Stimulated activated CD4-positive, alpha-beta T cell treated with anti-CD3 and anti-CD28 coated beads, Interleukin-15, amount 100 ng/mL, for 24 hours (primary cell): ENCODE measurements around the gene KCNN3.
A peak's percentile ranks its signal among the peaks of the same experiment; 100 is the strongest.

Source experiments
- DNase-seq: peaks from one replicate; pipeline ENCODE4 v3.0.0-alpha.2; 2020

Gene KCNN3

DNA sequence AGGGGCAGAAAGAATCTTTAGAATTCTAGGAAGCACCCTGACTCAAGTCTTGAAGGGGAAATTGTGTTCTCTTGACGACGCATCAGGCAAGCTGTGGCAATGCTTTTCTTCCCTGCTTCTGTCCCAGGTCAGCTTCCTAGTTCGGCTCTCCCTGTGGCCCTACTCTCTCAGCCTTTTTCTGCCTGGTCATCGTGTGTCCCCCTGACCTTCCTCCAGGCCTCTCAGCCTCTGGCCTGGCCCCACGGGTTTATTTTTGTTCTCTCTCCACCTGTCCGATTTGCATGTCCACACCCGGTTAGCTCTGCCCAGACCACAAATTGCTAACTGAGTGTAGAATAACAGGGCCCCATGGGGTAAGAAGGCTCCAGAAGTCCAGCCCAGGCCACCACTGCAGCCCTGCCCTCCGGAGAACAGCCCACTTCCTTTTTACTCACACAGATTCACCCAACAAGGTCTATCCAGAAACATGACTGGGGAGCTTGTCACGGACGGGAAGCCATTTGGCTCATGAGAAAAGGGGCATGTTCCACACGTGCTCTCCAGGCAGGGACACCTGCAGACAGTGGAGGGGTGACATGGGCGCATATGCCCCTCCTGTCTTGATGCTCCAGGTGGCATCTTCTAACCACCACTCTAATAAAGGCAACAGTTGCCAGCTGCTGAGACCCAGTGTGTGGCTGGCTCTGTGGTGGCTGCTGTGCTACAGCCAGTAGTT lies 9.8 kb downstream of the KCNN3 start:
- DNase-seq: no peak

DNA sequence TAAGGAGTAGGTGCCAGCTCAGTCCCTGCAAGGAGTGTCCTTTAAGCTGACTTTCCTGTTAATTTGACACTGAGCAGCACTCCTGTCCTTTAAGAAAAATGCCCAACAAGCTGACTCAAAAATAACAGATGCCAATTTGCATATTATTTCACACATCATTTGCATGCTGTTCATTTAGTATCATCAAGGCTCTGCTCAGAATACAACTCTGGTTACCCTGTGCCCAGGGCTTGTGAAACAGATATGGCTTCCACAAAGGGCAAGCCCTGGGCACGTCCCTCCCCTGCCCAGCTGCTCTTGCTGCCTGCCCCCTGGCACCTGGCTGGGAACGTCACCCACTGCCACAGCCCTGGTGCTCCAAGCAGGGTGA lies 10.3 kb downstream of the KCNN3 start:
- no peak for DNase-seq

DNA sequence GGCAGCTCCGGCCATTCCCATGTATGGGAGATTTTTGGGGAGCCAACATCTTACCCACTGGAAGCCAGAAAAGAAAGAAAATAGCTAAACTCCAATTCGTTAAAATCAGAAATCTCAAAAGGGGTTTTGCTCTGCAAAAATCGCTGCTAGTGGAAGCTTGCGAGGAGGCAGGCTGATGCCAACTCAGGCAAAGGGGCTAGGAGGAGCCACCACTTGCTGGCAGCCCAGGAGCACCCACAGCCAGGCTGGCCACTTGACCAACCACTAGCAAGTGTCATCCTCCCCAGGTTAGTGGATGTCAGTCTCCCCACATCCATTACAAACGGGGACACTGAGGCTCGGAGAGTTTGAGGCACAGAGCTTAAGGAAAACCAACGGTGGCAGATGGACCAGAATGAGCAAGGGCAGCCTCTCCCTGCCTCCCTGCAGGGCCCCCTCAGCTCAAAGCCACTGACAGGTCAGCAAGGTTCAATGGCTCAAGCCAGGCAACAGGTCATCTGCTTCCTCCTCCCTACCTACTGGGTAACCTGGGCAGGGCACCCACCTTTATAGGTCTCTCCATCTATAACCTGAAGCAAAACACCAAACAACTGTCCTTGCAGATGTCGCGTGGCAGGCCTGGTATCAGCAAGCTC lies 10.8 kb downstream of the KCNN3 start:
- DNase-seq: no peak

DNA sequence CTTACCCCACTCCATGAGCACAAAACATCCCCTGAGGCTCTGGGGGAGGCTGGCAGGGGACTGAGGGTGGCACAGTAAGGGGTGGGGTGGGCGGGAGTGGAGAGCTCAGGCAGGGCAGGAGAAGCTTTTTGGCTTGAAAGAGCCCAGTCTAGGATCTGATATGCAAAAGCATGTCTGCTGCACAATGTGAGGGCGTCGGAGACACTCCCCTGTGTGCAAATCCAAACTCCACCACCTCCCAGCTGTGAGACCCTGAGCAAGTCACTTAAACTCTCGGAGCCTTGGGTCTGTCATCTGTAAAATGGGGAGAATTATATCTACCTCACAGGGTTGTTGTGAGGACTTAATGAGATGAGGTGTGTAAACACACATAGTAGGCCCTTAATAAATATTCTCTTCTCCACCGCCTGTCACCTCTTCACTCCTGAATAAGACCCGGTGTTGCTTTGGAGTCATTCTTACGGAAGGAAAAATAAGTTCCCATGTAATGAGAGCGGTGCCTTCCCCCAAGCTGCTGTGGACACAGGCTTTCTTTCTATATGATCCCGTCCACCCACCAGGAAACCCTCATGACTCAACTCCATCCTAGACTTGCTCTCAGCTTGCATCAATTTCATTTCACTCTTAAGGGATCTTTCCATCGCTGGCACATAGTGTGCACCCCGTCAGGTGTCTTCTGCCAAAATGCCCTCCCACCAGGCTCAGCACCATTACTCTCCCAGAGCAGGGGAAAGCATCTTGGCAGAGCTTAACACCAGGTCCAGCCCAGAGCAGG lies 12.5 kb downstream of the KCNN3 start:
- DNase-seq: peak; percentile 21

DNA sequence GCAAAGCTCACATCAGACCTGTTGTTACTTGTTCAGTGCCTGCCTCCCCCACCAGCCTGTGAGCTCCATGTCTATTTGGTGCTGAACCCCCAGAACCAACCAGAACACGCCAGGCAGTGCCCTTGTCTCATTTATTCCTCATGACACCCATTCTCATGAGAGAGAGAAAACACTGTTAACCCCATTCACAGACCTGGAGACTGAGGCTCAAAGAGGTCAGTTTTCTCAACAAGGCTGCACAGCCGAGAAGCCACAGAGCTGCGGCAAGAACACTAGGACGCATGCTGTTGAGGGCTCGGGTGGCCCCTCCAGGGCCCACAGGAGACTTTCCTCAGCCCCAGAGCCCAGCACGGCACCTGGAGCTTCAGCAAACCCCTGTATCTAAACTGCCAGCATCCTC lies 13.1 kb downstream of the KCNN3 start:
- no peak for DNase-seq

DNA sequence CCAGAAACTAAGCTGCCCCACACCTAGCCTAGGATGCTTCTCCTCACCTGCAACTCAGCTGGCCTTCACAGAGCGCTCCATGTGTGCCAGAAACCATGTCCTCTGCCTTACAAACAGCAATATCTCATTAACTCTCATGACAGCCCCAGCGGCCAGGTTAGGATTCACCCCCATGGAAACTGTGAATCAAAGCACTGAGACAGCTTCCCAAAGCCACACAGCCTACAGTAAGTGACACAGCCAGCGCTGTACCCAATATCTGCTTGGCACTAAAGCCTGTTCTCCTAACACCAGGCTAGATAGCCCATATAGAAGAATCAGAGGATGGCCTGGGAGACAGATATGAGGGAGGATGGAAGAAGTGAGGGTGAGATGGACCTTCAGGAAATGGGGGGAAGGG lies 13.5 kb downstream of the KCNN3 start:
- peak; percentile 32 for DNase-seq

DNA sequence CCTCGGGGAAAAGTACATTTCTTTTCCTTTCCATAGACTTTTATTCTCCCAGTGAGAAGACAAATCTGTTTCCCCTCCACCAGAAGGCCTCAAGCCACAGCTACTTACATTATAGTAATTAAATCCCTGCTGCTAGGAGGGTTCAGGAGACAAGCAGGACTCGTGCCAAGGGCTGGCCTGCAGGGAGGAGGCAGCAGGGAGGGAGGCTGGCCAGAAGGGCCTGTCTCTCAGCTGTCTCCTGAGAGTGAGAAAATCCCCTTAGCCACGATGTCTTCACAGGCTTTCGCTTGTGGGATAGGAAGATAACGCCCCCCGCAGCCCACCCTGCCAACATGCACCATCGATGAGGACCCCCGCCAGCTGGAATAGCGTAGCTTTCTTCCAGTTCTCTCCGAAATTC lies 14.0 kb downstream of the KCNN3 start:
- DNase-seq: no peak

DNA sequence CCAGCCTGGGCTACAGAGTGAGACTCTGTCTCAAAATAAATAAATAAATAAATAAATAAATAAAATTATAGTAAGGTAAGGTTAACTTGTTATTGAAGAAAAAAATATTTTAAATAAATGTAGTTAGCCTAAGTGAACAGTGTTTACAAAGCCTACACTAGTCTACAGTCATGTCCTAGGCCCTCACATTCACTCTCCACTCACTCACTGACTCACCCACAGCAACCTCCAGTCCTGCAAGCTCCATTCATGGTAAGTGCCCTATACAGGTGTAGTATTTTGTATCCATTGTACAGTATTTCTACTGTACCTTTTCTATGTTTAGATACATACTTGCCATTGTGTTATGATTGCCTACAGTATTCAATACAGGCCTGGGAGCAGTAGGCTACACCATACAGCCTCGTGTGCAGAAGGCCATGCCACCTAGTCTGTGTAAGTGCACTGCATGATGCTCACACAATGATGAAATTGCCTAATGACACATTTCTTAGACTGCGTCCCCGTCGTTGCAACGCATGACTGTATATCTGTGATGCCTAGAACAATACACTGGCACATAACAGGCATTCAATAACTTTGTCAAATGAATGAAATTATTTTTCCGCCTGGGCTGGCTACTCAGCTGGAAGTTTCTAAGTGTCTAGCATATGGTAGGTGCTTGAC lies 14.8 kb downstream of the KCNN3 start:
- no peak for DNase-seq

DNA sequence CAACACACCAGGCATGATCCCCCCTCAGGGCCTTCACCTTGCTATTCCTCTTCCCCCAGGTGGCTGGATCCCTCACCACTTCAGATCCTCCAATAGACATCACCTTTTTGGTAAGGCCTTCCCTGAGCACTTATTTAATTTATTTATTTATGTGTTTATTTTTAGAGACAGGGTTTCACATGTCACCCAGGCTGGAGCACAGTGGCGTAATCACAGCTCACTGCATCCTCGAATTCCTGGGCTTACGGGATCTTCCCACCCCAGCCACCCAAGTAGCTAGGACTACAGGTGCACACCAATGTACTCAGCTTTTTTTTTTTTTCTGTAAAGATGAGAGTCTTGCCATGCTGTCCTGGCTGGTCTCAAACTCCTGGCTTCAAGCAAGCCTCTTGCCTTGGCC lies 17.2 kb downstream of the KCNN3 start:
- DNase-seq: no peak

DNA sequence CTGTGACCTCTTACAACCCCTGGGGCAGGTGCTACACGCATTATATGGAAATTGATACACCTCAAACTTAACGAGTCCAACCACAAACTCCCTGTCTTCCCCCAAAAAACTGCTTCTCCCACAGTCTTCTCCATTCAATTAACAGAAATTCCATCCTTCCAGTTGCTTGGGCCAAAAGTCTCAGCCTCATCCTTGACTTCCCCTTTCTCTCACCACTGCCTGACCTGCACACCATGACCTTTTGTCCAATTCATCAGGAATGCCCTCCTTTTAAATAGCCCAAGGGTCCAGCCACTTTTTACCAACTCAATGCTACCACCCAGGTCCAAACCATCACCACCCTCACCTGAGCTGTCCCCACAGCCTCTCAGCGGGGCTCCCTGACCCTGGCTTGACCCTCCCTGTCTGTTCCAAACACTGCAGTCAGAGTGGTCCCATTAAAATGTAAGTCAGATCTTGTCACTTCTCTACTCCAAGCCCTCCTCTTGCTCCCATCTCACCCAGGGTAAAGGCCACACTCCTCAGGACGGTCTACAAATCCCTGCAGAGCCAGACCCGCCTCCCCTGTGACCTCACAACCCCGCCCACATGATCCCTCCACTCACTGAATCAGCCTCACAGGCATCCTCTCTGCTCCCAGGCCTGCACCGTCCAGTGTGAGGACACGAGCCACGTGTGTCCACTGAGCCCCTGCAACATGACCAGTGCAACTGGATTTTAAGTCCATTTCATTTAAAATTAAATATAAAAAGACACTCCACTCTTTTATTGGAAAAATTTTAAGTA lies 18.5 kb downstream of the KCNN3 start:
- peak; percentile 26 for DNase-seq

DNA sequence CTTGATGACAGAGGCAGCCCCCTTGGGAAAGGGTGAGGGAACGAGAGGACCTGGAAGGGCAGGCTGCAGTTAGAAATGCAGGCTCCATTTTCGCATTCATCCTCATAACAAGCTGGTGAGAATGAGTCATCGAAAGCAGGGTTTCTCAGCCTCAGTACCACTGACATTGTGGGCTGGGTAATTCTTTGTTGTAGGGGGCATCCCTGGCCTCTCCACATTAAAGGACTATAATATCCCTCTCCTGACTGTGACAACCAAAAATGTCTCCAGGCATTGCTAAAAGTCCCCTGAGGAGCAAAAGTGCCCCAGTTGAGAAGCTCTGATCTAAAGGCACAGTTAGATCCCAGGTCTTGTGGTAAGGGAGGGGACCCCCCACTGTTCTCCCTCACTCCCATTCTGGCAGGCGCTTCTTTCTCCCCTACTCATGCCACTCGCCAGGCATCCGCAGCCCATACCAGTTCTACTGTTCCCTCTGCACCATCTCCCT lies 20.4 kb downstream of the KCNN3 start:
- peak; percentile 58 for DNase-seq

DNA sequence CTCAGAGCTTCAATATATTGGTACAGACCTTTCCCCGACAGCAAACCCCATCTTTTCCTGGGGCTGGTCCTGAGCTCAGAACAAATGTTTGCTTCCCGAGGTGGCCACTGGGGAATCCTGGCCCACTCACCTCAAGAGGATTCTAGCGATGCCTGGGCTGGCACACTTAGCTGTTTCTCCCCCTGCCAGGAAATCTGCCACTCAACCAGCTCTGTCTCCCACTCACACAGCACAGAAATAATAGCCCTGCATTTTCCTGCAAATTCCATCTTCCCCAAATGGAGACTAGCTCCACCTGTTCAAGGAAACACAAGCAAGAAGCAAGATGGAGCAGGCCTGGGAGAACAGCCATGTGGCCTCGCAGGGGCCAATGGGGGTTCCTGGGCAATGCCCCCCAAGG lies 21.1 kb downstream of the KCNN3 start:
- no peak for DNase-seq

DNA sequence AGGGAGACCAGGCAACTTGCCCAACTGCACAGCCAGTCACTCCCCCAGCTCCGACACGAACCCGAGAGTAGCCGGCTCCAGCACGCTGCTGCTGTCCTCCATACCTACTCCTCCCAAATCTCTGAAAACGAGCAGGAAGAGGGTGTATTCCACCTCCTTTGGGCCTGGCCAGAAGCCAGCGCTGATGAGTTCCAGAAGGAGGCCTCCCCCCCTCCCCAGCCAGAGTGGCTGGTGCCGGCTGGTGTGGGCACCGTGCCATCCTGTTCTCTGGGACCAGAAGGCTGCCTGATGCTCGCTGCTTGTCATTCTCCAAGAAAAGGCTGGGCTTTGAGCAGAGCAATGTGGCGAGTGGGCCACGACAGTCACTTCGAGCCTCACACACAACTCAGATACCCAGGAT lies 22.2 kb downstream of the KCNN3 start:
- no peak for DNase-seq

DNA sequence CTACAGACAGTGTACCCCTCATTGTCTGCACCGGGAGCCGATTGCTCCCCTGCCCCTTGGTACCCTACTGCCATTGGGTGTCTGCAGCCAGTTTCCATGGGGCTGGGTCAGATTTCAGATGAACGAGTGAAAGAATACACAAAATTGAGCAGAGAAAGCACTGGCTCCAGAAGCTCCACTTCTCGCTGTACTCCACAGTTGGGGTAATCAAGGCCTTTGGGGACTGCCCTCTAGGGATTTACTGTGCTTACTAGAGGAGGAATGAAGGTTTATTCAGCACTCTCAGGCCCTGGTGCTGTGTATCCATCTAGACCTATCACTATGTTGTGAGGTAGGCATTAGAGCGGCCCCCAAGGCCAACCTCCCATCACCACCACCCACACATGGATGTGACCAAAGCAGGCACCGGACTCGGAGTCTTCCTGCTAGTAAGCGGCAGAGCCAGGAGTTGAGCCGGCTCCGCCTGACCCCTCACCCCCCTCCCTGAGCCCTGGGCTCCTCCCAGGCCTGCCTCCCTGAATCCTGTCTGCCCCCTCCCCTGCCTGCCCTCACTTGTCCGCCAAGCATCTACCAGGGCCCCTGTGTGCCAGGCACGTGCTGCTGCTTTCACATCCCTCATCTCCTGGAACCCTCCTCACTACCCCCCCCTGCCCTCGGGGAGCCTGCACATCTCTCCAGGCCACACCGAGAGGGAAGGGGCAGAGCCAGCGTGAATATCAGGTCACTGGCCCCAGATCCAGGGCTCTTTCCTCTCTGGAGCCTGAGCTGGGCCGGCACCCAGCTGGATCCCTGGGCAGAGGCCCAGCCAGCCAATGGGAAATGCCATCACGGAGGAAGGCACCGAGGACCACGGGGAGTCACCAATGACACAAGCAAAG lies 23.3 kb downstream of the KCNN3 start:
- DNase-seq: no peak

DNA sequence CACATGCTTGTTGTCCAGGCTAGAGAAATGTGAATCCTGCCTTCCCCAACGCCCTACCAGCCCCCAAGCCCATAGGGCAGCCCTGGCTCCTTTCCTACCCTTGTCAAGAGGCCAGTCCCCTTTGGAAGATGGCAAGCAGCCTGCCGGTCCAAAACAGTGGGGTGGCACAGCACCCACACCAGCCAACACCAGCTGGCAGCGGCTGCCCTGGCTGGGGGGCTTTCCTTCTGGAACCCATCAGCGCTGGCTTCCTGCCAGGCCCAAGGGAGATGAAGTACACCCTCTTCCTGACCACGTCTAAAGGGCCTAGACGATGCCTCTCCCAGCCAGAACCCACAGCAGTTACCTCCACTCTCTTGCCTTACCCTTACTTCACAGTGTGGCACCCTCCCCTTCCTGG lies 24.2 kb downstream of the KCNN3 start:
- no peak for DNase-seq

DNA sequence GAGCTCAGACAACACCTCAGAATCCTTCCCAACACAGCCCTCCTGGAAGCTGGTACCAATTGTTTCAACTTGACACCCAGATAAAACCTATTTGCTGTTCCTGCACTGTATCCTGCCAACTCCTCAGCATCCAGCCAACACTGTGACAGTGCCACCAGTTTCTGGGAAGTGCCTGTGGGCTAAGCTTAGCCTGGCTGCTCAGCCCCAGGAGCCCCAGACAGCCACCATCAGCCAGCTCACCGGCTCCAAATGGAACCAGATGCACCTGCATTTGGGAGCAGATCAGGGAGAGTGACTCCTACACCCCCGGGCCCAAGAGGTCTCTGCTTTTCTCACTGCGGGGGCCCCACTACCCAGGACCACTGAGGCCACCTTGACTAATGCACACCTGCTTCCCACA lies 24.9 kb downstream of the KCNN3 start:
- DNase-seq: no peak

DNA sequence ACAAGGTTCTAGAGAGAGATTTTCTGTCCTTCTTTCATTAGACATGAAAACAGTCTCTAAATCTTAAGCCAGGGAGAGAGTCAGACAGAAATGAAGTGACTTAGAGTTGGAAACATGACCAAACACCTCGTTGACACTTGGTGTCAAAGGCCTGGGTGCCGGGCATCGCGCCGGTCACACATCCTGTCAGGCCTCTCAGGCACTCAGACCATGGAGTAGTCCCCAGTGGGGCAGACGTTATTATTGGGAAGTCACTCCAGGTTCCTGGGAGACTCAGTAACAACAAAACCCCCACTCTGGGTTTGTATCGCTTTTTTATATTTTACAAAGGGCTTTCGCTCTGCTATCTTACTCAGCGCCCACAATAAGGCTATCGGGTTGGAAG lies 25.8 kb downstream of the KCNN3 start:
- DNase-seq: no peak

DNA sequence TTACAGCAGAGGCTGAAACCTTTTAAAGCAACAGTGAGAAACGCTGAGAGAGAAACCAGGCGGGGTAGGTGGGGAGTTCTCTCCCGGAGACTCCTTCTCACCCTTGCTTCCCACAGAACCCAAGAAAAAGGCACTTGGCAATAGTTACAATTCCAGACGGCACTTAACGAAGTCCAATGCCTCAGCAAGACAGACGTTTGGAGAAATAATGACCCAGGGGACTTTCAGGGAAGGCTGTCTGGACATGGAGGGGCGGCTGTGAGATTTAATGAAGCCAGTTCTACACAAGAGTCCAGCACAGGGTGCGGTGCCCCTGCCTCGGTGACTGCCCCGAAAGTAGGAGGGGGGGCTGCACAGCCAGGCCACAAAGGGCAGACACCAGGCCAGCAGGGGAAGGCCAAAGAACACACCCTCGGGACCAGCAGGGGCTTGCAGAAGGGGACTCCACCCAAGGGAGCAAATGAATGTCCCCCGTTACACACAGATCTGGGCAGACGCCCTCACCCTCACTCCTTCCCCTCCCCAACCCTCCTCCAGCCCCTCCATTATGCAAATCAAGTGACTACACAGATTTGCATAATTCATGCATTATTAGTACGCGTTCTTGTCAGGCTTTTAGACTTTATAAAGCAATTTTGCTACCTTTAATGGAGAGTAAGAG lies 26.3 kb downstream of the KCNN3 start:
- DNase-seq: no peak

DNA sequence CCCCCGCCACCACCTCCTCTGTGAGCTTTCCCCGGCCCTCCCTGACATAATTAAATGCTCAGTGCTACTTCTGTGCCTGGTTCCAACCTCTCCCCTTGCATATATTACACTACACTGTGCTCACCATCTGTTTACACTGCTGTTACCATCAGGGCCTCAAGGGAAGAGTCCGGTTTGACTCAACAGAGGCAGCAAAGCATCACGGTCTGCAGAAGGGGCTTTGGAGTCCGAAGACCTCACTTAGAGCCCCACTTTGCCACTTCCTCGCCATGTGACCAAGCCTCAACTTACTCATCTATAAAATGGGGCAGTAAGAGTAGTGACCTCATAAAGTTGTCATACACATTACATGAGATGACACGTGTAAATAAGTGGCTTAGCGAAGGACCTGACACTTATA lies 27.4 kb downstream of the KCNN3 start:
- DNase-seq: no peak

DNA sequence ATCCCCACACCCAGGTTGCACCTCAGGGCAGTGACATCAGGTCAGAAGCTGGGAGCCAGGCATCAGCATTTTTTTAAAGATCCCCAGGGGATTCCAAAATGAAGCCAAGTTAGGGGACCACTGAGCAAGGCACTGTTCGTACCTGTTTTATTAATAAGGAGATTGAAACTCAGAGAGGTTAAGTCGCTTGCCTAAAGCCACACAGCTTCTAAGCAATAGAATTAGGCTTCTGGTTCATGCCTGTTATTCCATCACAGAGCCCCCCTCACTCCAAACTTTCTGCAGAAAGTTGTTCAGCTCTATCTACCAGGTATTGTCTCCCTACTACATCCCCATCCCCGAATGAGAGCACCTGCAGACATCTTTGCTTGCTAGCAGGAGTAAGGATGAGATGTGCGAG lies 28.7 kb downstream of the KCNN3 start:
- DNase-seq: no peak
